Neutrophil (primary cell): ENCODE data around the gene NFATC3.
A peak's percentile ranks its signal among the peaks of the same experiment; 100 is the strongest.

ENCODE experiments used
- H3K27ac ChIP-seq: fragments of 200-600 bp; sonication (generic); 2 replicates; pipeline ENCODE4 v1.5.1; 2016; ENCODE audit warnings: mild to moderate bottlenecking, moderate library complexity
- H3K27me3 ChIP-seq: fragments of 200-600 bp; sonication (generic); 2 replicates; pipeline ENCODE4 v1.6.0; 2016; ENCODE audit warnings: mild to moderate bottlenecking
- H3K36me3 ChIP-seq: fragments of 200-600 bp; sonication (generic); 2 replicates; pipeline ENCODE4 v1.5.1; 2017
- H3K4me1 ChIP-seq, 2 experiments: fragments of 200-600 bp in 1 of 2; sonication (generic) in 1 of 2; 1 replicate in 1 of 2; 2 replicates in 1 of 2; pipeline versions ENCODE4 v1.5.1 to v1.6.1; 2013 to 2016; ENCODE audit warnings: low read depth in 1 of 2, low read length in 1 of 2, mild to moderate bottlenecking in 1 of 2, moderate library complexity in 1 of 2; ENCODE audit not compliant: control insufficient read depth in 1 of 2, insufficient read depth in 1 of 2
- H3K4me3 ChIP-seq, 2 experiments: fragments of 200-600 bp in 1 of 2; sonication (generic) in 1 of 2; 1 replicate in 1 of 2; 2 replicates in 1 of 2; pipeline ENCODE4 v1.5.1; 2013 to 2016; ENCODE audit warnings: low read depth in 1 of 2, low read length in 1 of 2, mild to moderate bottlenecking in 1 of 2, moderate library complexity in 1 of 2
- H3K9me3 ChIP-seq: fragments of 200-600 bp; sonication (generic); 2 replicates; pipeline ENCODE4 v1.5.1; 2016
- CTCF ChIP-seq: fragments of 200-600 bp; sonication (generic); IDR thresholded peaks from 2 replicates; pipeline ENCODE4 v1.5.1; 2016; ENCODE audit warnings: antibody characterized with exemption

NFATC3 gene

GRCh38 chr16:68214726-68215125 lies 129.6 kb downstream of the NFATC3 start:
- peak overlapping the region; percentile 9 for H3K27ac ChIP-seq
- no peaks in the 10 kb centered on the region for H3K4me1 ChIP-seq
- H3K27me3 ChIP-seq: no peaks in the 10 kb centered on the region
- no peak overlapping the region for H3K4me3 ChIP-seq
- no peak for TF ChIP-seq CTCF
- H3K9me3 ChIP-seq: no peaks in the 10 kb centered on the region
- peaks cover 8% of the 10 kb centered on the region for H3K36me3 ChIP-seq

- H3K27ac ChIP-seq: no peak overlapping the region
- no peaks in the 10 kb centered on the region for H3K9me3 ChIP-seq
- no peaks in the 10 kb centered on the region for H3K27me3 ChIP-seq
- H3K4me3 ChIP-seq: no peak overlapping the region
- peaks cover 8% of the 10 kb centered on the region for H3K36me3 ChIP-seq
- TF ChIP-seq CTCF: no peak
- H3K4me1 ChIP-seq: no peaks in the 10 kb centered on the region
Measured at GRCh38 chr16:68215302-68215701, 130.1 kb downstream of the NFATC3 start.

GRCh38 chr16:68216240-68216639 lies 131.1 kb downstream of the NFATC3 start:
- Histone ChIP-seq H3K36me3 (peaks cover 13% of the 10 kb centered on the region), H3K4me3 (no peak overlapping the region), H3K9me3 (no peaks in the 10 kb centered on the region), H3K4me1 (no peaks in the 10 kb centered on the region), H3K27me3 (no peaks in the 10 kb centered on the region), H3K27ac (no peak overlapping the region)
- TF ChIP-seq CTCF: no peak

GRCh38 chr16:68217506-68217905 lies 132.3 kb downstream of the NFATC3 start:
- Histone ChIP-seq H3K27ac (peak overlapping the region; percentile 31), H3K36me3 (peaks cover 20% of the 10 kb centered on the region)

GRCh38 chr16:68219725-68220351 lies 134.7 kb downstream of the NFATC3 start:
- H3K27me3 ChIP-seq: no peaks in the 10 kb centered on the region
- no peaks in the 10 kb centered on the region for H3K4me1 ChIP-seq
- H3K27ac ChIP-seq: no peak overlapping the region
- no peaks in the 10 kb centered on the region for H3K9me3 ChIP-seq
- no peak overlapping the region for H3K4me3 ChIP-seq
- no peak for TF ChIP-seq CTCF
- H3K36me3 ChIP-seq: peaks cover 12% of the 10 kb centered on the region

More at GRCh38 chr16:68217506-68217905, 132.3 kb downstream of the NFATC3 start:
- H3K27me3 ChIP-seq: no peaks in the 10 kb centered on the region
- TF ChIP-seq CTCF: no peak
- H3K9me3 ChIP-seq: no peaks in the 10 kb centered on the region
- H3K4me3 ChIP-seq: no peak overlapping the region
- H3K4me1 ChIP-seq: no peaks in the 10 kb centered on the region

- H3K36me3 ChIP-seq: peaks cover 35% of the 10 kb centered on the region
- no peak overlapping the region for H3K27ac ChIP-seq
- H3K27me3 ChIP-seq: no peaks in the 10 kb centered on the region
- TF ChIP-seq CTCF: no peak
- H3K4me3 ChIP-seq: no peak overlapping the region
- no peaks in the 10 kb centered on the region for H3K9me3 ChIP-seq
- no peaks in the 10 kb centered on the region for H3K4me1 ChIP-seq
Measured at GRCh38 chr16:68223072-68223471, 137.9 kb downstream of the NFATC3 start.
